ENCODE data around the gene PROZ.

- TF ChIP-seq EZH2phosphoT487 (IDR thresholded peaks at IDR 0.05; ENCODE audit: low read depth): no peak
- no peak for TF ChIP-seq CTCF (IDR thresholded peaks at IDR 0.05; ENCODE audit: low read depth, low read length)
Measured at GRCh38 chr13:113150550-113151365, 7.7 kb upstream of the PROZ start.
